A673 (cell line): ENCODE results near the gene CBLB.

Experiments
- EZH2 ChIP-seq: fragments of 200-600 bp; sonication (generic); IDR thresholded peaks from 2 replicates; pipeline ENCODE4 v1.6.1; 2017; ENCODE audit warnings: borderline replicate concordance, low read depth, mild to moderate bottlenecking, mixed read lengths, antibody characterized with exemption, low read length; ENCODE audit not compliant: poor library complexity, severe bottlenecking
- TF ChIP-seq, protein P1 (sequence below): fragments of 300-800, 200-600 bp; sonication (generic); conservative IDR thresholded peaks from 2 replicates; pipeline ENCODE4 v1.5.1; 2017; ENCODE audit warnings: low read depth, mild to moderate bottlenecking, antibody characterized with exemption, low read length, moderate library complexity, mixed read lengths

DNA sequence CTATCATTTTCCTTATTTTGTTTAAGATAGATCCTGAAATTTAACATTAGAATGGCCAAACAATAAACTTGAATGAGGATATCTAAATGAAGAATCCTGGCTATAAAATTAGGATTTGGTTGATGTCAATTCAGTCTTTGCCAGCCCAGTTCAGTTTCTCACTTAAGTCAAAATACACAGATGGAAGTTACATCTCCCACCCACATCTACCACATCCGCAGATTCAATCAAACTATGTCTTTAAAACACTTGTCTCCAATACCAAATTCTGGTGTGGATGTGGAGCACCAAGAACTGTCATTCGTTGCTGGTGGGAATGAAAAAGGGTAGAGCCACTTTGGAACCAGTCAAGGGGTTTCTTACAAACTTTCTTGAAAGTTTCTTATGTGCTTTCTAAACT is 18.2 kb downstream of the CBLB start:
- TF ChIP-seq, protein P1, sequence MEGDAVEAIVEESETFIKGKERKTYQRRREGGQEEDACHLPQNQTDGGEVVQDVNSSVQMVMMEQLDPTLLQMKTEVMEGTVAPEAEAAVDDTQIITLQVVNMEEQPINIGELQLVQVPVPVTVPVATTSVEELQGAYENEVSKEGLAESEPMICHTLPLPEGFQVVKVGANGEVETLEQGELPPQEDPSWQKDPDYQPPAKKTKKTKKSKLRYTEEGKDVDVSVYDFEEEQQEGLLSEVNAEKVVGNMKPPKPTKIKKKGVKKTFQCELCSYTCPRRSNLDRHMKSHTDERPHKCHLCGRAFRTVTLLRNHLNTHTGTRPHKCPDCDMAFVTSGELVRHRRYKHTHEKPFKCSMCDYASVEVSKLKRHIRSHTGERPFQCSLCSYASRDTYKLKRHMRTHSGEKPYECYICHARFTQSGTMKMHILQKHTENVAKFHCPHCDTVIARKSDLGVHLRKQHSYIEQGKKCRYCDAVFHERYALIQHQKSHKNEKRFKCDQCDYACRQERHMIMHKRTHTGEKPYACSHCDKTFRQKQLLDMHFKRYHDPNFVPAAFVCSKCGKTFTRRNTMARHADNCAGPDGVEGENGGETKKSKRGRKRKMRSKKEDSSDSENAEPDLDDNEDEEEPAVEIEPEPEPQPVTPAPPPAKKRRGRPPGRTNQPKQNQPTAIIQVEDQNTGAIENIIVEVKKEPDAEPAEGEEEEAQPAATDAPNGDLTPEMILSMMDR, result no peak
- no peak for TF ChIP-seq EZH2
